Measurements from ENCODE around the gene TP53I13.
A peak's percentile ranks its signal among the peaks of the same experiment; 100 is the strongest.
"Not testable (repeated sequence)": the region's sequence is repeated elsewhere in the genome, so short reads cannot be mapped to it uniquely, and the experiment has no call there.

The TP53I13 gene, protein sequence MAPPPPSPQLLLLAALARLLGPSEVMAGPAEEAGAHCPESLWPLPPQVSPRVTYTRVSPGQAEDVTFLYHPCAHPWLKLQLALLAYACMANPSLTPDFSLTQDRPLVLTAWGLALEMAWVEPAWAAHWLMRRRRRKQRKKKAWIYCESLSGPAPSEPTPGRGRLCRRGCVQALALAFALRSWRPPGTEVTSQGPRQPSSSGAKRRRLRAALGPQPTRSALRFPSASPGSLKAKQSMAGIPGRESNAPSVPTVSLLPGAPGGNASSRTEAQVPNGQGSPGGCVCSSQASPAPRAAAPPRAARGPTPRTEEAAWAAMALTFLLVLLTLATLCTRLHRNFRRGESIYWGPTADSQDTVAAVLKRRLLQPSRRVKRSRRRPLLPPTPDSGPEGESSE

GRCh38 chr17:29568331-29569244 lies at the start of gene TP53I13:
Gene TP53I13 (plus strand): TSS chr17:29568701. CDS start chr17:29568759, 58 bp downstream.
- DNase-seq (ENCODE audit: low read depth): peak; percentile 82

GRCh38 chr17:29524692-29525091 lies 43.8 kb upstream of the TP53I13 start:
- DNase-seq (ENCODE audit: low read depth): no peak

GRCh38 chr17:29526322-29526721 lies 42.2 kb upstream of the TP53I13 start:
- DNase-seq (ENCODE audit: low read depth): no peak

DNA sequence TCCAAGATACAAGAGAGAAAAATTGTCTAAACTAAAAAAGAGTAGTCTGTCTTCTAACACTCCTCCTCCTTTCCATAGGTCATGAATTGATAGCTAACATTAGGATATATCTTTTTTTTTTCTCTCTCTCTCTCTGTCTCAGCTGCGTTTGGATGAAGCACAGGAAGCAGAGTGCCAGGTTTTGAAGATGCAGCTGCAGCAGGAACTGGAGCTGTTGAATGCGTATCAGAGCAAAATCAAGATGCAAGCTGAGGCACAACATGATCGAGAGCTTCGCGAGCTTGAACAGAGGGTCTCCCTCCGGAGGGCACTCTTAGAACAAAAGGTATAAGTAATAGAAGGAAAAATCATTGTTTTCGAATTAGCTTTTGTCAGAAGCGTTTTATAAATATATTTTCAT lies 34.5 kb upstream of the TP53I13 start:
- DNase-seq (ENCODE audit: low read depth): no peak

- no peak for DNase-seq (ENCODE audit: low read depth)
Observed at GRCh38 chr17:29544066-29544465, 24.4 kb upstream of the TP53I13 start.

DNA sequence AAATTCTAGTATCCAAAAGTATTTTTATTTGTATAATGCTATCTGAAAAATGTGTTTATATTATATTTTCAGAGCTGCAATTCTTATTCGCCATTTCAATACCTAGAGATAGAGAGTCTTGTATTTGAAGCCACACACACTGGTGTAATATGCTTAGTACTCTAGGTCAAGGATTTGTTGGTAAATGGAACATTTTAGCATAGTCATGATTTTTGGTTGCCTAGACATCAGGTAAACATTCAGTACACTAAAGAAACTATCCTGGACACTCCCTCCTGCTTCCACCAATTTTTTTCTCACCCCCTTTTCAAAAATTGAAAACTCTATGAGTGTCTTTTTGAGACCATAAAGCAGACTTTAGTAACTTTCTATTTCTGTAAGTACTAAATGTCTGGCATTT lies 22.4 kb upstream of the TP53I13 start:
- no peak for DNase-seq (ENCODE audit: low read depth)

DNA sequence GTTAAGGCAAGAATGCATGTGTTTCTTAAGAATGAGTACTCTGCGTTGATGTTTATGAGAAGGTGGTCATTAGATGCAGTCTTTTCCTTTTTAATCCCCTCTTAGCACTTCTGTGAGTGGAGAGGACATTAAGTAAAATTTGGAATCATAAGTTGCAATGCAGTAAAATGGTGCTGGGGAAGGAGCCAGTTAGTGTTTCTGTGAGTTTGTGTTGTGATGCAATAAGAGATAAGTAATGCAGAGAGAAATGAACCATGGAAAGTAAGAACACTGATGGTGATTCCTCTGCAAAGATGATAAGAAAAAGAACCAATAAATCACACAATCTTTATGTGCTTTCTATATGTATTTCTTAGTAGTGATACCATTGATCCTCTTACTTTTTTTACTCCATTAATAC lies 21.7 kb upstream of the TP53I13 start:
- DNase-seq (ENCODE audit: low read depth): no peak

DNA sequence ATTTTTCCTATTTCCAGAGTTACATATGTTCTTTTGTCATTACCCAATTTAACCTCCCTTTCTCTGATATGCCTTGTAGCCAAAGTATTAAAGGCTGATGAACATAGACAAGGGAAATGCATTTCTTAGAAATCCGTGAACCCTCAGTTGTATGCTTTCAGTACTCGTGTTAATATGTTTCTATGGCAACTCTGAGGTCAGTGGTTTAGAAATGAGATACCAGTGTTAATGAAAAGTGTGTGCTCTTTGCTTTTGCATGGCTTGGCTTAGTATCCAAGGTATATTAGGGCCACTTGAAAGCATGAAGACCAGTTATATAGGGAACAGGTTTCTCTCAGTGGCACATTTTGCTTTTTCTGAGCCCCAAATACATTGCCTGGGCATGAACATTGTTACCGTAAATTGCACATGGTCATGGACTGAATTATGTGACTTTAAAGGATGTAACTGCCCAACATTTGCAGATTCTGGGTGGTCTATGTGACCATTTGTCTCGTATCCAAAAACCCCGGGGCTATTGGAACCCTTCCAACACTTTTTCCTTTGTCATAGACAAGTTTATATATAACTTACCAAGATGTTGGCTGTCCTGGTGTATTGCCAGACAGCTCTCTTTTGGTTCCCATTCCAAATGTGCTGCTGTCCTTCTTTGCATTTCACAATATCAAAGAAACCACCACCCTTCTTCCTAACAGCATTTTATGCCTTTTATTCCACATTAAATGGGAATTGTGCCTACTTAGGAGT lies 19.2 kb upstream of the TP53I13 start:
- DNase-seq (ENCODE audit: low read depth): no peak

DNA sequence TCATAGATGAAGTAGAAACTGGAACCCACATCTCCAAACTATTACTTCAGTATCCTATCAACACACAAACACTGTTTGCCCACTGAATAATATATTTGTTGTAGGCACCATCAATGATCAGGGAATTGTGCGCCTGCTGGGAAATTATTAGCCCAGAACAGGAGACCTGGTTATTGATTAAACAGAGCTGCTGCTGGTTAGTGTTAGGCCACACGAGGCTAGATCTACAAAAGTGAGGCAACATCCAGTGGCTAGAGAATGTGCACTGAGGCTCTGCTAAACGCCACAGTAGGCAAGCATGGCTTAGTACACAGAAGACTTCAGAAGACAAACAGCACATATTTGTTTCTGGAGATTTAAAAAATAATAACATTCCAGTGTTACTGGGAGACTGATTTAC lies 12.7 kb upstream of the TP53I13 start:
- no peak for DNase-seq (ENCODE audit: low read depth)

DNA sequence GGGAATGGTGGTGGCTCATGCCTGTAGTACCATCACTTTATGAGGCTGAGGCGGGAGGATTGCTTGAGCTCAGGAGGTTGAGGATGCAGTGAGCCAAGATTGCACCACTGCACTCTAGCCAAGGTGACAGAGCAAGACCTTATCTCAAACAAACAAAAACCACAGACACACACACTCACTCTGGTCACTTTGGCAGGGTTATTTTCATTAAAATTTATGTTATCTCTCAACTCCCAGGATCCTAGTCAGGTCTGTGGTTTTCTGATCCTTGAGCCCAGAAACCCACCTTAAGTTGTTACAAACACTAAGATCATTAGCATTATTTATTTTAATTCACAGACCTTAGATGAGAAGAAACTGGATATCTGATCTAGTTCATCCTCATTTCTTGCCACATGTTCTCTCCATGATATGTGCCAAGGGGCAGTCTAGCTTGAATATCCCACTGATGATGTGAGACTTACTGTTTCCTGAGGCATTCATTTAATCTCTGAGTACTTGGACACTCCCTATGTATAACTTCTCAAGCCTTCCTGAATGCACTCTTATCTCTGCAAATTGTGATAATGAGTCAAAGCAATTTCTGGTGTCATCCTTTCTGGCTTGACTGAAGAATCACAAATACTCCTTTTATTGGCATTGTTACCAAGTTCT lies 11.3 kb upstream of the TP53I13 start:
- no peak for DNase-seq (ENCODE audit: low read depth)

DNA sequence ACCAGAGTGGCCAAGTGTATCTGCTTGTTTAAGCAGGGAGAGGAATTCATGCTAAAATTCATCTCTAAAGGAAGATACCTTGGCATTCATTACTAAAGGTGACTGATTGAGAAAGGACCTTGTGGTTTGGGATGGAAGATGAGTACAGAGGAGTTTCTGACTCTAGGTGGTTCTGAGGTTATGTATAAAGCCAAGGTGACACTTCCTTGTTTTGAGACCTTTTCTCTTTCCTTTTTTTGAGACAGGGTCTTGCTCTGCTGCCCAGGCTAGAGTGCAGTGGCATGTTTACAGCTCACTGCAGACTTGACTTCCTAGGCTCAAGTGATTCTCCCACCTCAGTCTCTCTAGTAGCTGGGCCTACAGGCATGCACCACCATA lies 10.8 kb upstream of the TP53I13 start:
- DNase-seq (ENCODE audit: low read depth): no peak

DNA sequence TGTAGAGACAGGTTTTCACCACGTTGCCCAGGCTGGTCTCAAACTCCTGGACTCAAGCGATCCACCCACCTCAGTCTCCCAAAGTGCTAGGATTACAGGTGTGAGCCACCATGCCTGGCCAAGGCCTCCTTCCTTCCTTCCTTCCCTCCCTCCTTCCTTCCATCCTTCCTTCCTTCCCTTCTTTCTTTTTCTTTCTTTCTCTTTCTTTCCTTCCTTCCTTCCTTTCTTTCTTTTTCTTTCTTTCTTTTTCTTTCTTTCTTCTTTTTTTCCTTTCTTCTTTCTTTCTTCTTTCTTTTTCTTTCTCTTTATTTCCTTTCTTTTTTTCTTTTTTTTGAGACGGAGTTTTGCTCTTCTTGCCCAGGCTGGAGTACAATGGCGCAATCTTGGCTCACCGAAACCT lies 10.4 kb upstream of the TP53I13 start:
- DNase-seq (ENCODE audit: low read depth): not testable (repeated sequence)

DNA sequence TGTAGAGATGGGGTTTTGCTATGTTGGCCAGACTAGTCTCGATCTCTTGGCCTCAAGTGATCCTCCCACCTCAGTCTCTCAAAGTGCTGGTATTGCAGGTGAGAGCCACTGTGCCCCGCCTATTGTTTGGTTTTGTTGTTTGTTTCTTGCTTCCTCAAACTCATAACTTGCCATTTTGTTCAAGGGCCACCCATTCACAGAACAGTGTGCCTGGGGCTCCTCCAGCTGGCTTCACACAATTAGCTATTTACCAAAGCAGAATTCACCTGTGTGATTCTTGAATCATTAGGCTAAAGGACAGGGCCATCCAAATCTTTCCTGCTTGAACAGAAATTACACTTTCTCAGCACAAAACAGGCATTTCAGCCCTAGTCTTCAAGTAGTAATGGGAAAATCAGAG lies 8.9 kb upstream of the TP53I13 start:
- DNase-seq (ENCODE audit: low read depth): no peak

GRCh38 chr17:29560316-29560715 lies 8.2 kb upstream of the TP53I13 start:
- no peak for DNase-seq (ENCODE audit: low read depth)

- no peak for DNase-seq (ENCODE audit: low read depth)
Observed at GRCh38 chr17:29561554-29562517, 6.7 kb upstream of the TP53I13 start.

DNA sequence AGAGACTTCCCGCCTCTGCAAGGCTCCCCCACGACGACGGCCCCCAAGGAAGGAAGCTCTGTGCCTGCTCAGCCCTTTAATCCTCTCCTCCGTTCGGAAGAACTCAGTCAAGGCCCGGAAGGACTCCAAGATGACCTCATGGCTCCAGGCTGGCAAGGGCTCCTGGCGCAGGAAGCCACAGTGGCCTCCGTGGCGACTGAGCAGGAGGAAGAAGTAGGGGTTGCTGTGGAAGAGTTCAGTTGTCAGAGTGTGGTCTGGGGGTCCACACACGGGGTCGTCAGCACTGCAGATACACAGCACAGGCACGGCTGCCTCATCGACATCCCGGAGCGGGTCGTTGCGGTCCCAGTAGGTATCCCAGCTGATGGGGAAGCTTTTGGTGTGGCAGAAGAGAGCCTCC lies 5.9 kb upstream of the TP53I13 start:
- DNase-seq (ENCODE audit: low read depth): no peak

GRCh38 chr17:29563816-29564215 lies 4.7 kb upstream of the TP53I13 start:
- DNase-seq (ENCODE audit: low read depth): no peak

GRCh38 chr17:29565643-29566472 lies 2.6 kb upstream of the TP53I13 start:
- no peak for DNase-seq (ENCODE audit: low read depth)

DNA sequence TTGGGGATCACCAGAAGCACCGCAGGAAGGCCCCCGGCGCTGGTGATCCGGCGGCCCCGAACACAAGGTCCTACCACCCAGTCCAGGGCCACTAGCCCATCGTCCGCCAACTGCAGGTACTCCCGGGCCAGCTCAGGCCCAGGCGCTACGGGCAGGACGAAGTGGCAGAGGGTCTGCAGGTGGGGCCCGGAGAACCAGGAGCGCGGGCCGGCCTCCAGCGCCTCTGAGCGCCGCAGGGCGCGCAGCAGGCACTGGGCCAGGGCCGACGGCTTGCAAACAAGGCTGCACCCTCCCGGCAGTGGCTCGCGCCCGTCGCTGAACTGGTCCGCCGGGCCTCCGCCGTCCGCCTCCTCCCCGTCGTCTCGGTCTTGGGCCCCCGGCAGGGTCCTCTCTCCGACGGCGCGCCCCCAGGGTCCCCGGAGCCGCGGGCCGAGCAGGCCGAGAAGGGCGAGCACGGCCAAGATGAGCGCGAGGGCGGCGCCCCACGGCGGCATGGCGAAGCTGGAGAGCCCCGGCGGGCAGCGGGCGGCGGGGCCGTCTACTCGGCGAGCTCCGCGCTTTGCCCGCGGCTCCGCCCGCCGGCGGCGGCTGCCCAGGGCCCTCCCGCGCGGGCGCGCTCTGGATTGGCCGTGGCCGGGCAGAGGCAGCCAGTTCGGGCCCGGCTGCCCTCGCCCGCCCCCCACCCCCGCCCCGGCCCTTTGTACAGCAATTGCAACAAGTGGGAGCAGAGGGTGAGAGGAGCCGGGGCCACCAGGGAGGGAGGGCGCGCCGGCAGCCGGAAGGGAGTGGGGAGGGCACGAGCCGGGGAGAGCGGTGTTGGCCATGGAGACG lies 1.8 kb upstream of the TP53I13 start, which contains the start of gene ABHD15:
Gene ABHD15, minus strand, starts transcription at position 565 of the 831 bp plus-strand sequence. Its CDS starts 71 bp downstream, at position 494.
- DNase-seq (ENCODE audit: low read depth): peak; percentile 34

Measured in T-helper 22 cell (primary cell).